ENCODE results near the gene L3MBTL4. TPM values are rescaled to one million over a fixed set of nuclear protein-coding genes. Genes with fewer than 3 reads are reported as not detected.

Gene L3MBTL4
- total and polyA plus RNA-seq, 5 experiments from 2014 or later = 0.13 to 0.85 (median 0.18) TPM; not detected in 2

- DNase-seq (no peak), ATAC-seq (no peak)
- Mint-ChIP-seq H3K27me3 (peaks cover 7 to 26% (median 13%) of the 10 kb centered on the region in 5 donors), H3K4me1 (no peaks in the 10 kb centered on the region), H3K9me3 (peaks cover 5 to 29% (median 18%) of the 10 kb centered on the region in 9 donors), H3K4me3 (no peak overlapping the region), H3K27ac (no peak overlapping the region), H3K36me3 (peaks cover 0 to 14% (median 4%) of the 10 kb centered on the region in 3 donors)
- POLR2A ChIA-PET = no interaction called here
Measured at GRCh38 chr18:6044319-6044718, 370.4 kb downstream of the L3MBTL4 start.

- H3K4me1 Mint-ChIP-seq = no peaks in the 10 kb centered on the region
- H3K9me3 Mint-ChIP-seq = peaks cover 7 to 39% (median 18%) of the 10 kb centered on the region in 9 donors
- POLR2A ChIA-PET = no interaction called here
- no peak for DNase-seq
- H3K4me3 Mint-ChIP-seq = no peak overlapping the region
- ATAC-seq = no peak
- peaks cover 3 to 20% (median 9%) of the 10 kb centered on the region in 5 donors for H3K27me3 Mint-ChIP-seq
- H3K36me3 Mint-ChIP-seq = peaks cover 0 to 27% (median 6%) of the 10 kb centered on the region in 3 donors
- no peak overlapping the region for H3K27ac Mint-ChIP-seq
Measured at GRCh38 chr18:6039055-6039454, 375.7 kb downstream of the L3MBTL4 start.

- no peaks in the 10 kb centered on the region for H3K4me1 Mint-ChIP-seq
- peaks cover 0 to 10% (median 6%) of the 10 kb centered on the region in 9 donors for H3K9me3 Mint-ChIP-seq
- peaks cover 0 to 5% (median 0%) of the 10 kb centered on the region in 3 donors for H3K36me3 Mint-ChIP-seq
- H3K27ac Mint-ChIP-seq = no peak overlapping the region
- ATAC-seq = no peak
- POLR2A ChIA-PET = no interaction called here
- no peak overlapping the region for H3K4me3 Mint-ChIP-seq
- no peak for DNase-seq
- H3K27me3 Mint-ChIP-seq = peaks cover 0 to 4% (median 0%) of the 10 kb centered on the region in 5 donors
Measured at GRCh38 chr18:6031442-6031841, 383.3 kb downstream of the L3MBTL4 start.

GRCh38 chr18:6031002-6031401 lies 383.7 kb downstream of the L3MBTL4 start:
- H3K27me3 Mint-ChIP-seq = peaks cover 0 to 4% (median 0%) of the 10 kb centered on the region in 5 donors
- H3K27ac Mint-ChIP-seq = no peak overlapping the region
- no peak overlapping the region for H3K4me3 Mint-ChIP-seq
- POLR2A ChIA-PET = no interaction called here
- no peaks in the 10 kb centered on the region for H3K4me1 Mint-ChIP-seq
- peaks cover 0 to 5% (median 1%) of the 10 kb centered on the region in 9 donors for H3K9me3 Mint-ChIP-seq
- DNase-seq (no peak), ATAC-seq (no peak)
- H3K36me3 Mint-ChIP-seq = peaks cover 0 to under 1% (median 0%) of the 10 kb centered on the region in 3 donors

- Mint-ChIP-seq H3K9me3 (peaks cover 0 to 5% (median 0%) of the 10 kb centered on the region in 9 donors), H3K36me3 (no peaks in the 10 kb centered on the region), H3K4me3 (no peak overlapping the region), H3K27me3 (peaks cover 0 to 10% (median 2%) of the 10 kb centered on the region in 5 donors), H3K27ac (no peak overlapping the region), H3K4me1 (peaks cover 0 to 10% (median 4%) of the 10 kb centered on the region in 4 donors)
- DNase-seq (no peak), ATAC-seq (no peak)
- POLR2A ChIA-PET = no interaction called here
Measured at GRCh38 chr18:6024745-6025248, 389.9 kb downstream of the L3MBTL4 start.

GRCh38 chr18:6023551-6023950 lies 391.2 kb downstream of the L3MBTL4 start:
- peaks cover 0 to 10% (median 4%) of the 10 kb centered on the region in 4 donors for H3K4me1 Mint-ChIP-seq
- H3K36me3 Mint-ChIP-seq = no peaks in the 10 kb centered on the region
- no peak overlapping the region for H3K4me3 Mint-ChIP-seq
- H3K27me3 Mint-ChIP-seq = peaks cover 0 to 10% (median 0%) of the 10 kb centered on the region in 5 donors
- no peak overlapping the region for H3K27ac Mint-ChIP-seq
- peaks cover 0 to 5% (median 0%) of the 10 kb centered on the region in 9 donors for H3K9me3 Mint-ChIP-seq
- POLR2A ChIA-PET = no interaction called here
- ATAC-seq = no peak
- DNase-seq = no peak

GRCh38 chr18:6022845-6023244 lies 391.9 kb downstream of the L3MBTL4 start:
- no peak overlapping the region for H3K27ac Mint-ChIP-seq
- H3K27me3 Mint-ChIP-seq = peaks cover 0 to 10% (median 0%) of the 10 kb centered on the region in 5 donors

GRCh38 chr18:6022074-6022444 lies 392.7 kb downstream of the L3MBTL4 start:
- POLR2A ChIA-PET = no interaction called here
- peaks cover 0 to 10% (median 4%) of the 10 kb centered on the region in 4 donors for H3K4me1 Mint-ChIP-seq
- no peak overlapping the region for H3K27ac Mint-ChIP-seq
- DNase-seq (no peak), ATAC-seq (no peak)
- H3K27me3 Mint-ChIP-seq = peaks cover 0 to 10% (median 0%) of the 10 kb centered on the region in 5 donors
- H3K36me3 Mint-ChIP-seq = no peaks in the 10 kb centered on the region
- H3K9me3 Mint-ChIP-seq = peaks cover 0 to 5% (median 0%) of the 10 kb centered on the region in 9 donors
- no peak overlapping the region for H3K4me3 Mint-ChIP-seq

More at GRCh38 chr18:6022845-6023244, 391.9 kb downstream of the L3MBTL4 start:
- H3K9me3 Mint-ChIP-seq = peaks cover 0 to 5% (median 0%) of the 10 kb centered on the region in 9 donors
- ATAC-seq (no peak), DNase-seq (no peak)
- no peaks in the 10 kb centered on the region for H3K36me3 Mint-ChIP-seq
- POLR2A ChIA-PET = no interaction called here
- H3K4me1 Mint-ChIP-seq = peaks cover 0 to 10% (median 4%) of the 10 kb centered on the region in 4 donors
- H3K4me3 Mint-ChIP-seq = no peak overlapping the region

- H3K27me3 Mint-ChIP-seq = peaks cover 0 to 10% (median 0%) of the 10 kb centered on the region in 5 donors
- ATAC-seq (no peak), DNase-seq (no peak)
- peaks cover 0 to 10% (median 4%) of the 10 kb centered on the region in 4 donors for H3K4me1 Mint-ChIP-seq
- H3K27ac Mint-ChIP-seq = no peak overlapping the region
- no peak overlapping the region for H3K4me3 Mint-ChIP-seq
- H3K9me3 Mint-ChIP-seq = peaks cover 0 to 5% (median 0%) of the 10 kb centered on the region in 9 donors
- no peaks in the 10 kb centered on the region for H3K36me3 Mint-ChIP-seq
- POLR2A ChIA-PET = no interaction called here
Measured at GRCh38 chr18:6021306-6022073, 393.2 kb downstream of the L3MBTL4 start.

GRCh38 chr18:6018671-6019070 lies 396.0 kb downstream of the L3MBTL4 start:
- Mint-ChIP-seq H3K27ac (no peak overlapping the region), H3K27me3 (peaks cover 0 to 6% (median 0%) of the 10 kb centered on the region in 5 donors), H3K4me3 (no peak overlapping the region), H3K36me3 (no peaks in the 10 kb centered on the region), H3K4me1 (peaks cover 0 to 10% (median 4%) of the 10 kb centered on the region in 4 donors), H3K9me3 (peaks cover 0 to 5% (median 0%) of the 10 kb centered on the region in 9 donors)
- POLR2A ChIA-PET = no interaction called here
- ATAC-seq = no peak
- no peak for DNase-seq

GRCh38 chr18:6017171-6017570 lies 397.5 kb downstream of the L3MBTL4 start:
- Mint-ChIP-seq H3K4me3 (no peak overlapping the region), H3K27me3 (peaks cover 0 to 6% (median 0%) of the 10 kb centered on the region in 5 donors), H3K9me3 (peaks cover 0 to 5% (median 0%) of the 10 kb centered on the region in 9 donors), H3K36me3 (no peaks in the 10 kb centered on the region), H3K4me1 (peaks cover 0 to 8% (median 2%) of the 10 kb centered on the region in 4 donors), H3K27ac (no peak overlapping the region)
- POLR2A ChIA-PET = no interaction called here
- ATAC-seq (no peak), DNase-seq (no peak)

GRCh38 chr18:6015364-6015763 lies 399.3 kb downstream of the L3MBTL4 start:
- H3K27me3 Mint-ChIP-seq = peaks cover 0 to 3% (median 0%) of the 10 kb centered on the region in 5 donors
- H3K27ac Mint-ChIP-seq = no peak overlapping the region
- DNase-seq = no peak
- no peak for ATAC-seq
- H3K36me3 Mint-ChIP-seq = no peaks in the 10 kb centered on the region
- peaks cover 0 to 1% (median 0%) of the 10 kb centered on the region in 4 donors for H3K4me1 Mint-ChIP-seq
- H3K4me3 Mint-ChIP-seq = no peak overlapping the region
- H3K9me3 Mint-ChIP-seq = peaks cover 0 to 3% (median 0%) of the 10 kb centered on the region in 9 donors
- POLR2A ChIA-PET = no interaction called here

- Mint-ChIP-seq H3K9me3 (no peaks in the 10 kb centered on the region), H3K4me3 (no peak overlapping the region), H3K4me1 (no peaks in the 10 kb centered on the region), H3K27me3 (peaks cover 0 to 3% (median 0%) of the 10 kb centered on the region in 5 donors), H3K36me3 (no peaks in the 10 kb centered on the region), H3K27ac (no peak overlapping the region)
- DNase-seq (no peak), ATAC-seq (no peak)
- POLR2A ChIA-PET = no interaction called here
Measured at GRCh38 chr18:6013171-6013810, 401.4 kb downstream of the L3MBTL4 start.

Data from naive thymus-derived CD8-positive, alpha-beta T cell (primary cell).